Hindlimb muscle (tissue), 1 donor: ENCODE results near the gene TPBGL. TPM values are rescaled to one million over a fixed set of nuclear protein-coding genes. Genes with fewer than 3 reads are reported as not detected.

Source experiments
- polyA plus RNA-seq: library from polyadenylated mRNA; unstranded; fragments of 120-200 nt; gene quantifications from one replicate; pipeline ENCODE4 v1.2.1, GENCODE V29; 2013; ENCODE audit not compliant: insufficient read length

Gene TPBGL
- polyA plus RNA-seq, 1 donor = 0.30 TPM

Other genes starting within 250 kb of the TPBGL start
- gene OR2AT4, start 143.9 kb upstream of the TPBGL start, polyA plus RNA-seq = 0.06 TPM
- 17.5 TPM for gene SLCO2B1, start 89.7 kb upstream of the TPBGL start, polyA plus RNA-seq
- 20.6 TPM for gene ARRB1, start 110.9 kb downstream of the TPBGL start, polyA plus RNA-seq
- 3,361 TPM for gene RPS3, start 158.7 kb downstream of the TPBGL start, polyA plus RNA-seq
- gene KLHL35, start 192.4 kb downstream of the TPBGL start, polyA plus RNA-seq = 6.6 TPM